Measurements from ENCODE around the gene LRRC28.

DNA sequence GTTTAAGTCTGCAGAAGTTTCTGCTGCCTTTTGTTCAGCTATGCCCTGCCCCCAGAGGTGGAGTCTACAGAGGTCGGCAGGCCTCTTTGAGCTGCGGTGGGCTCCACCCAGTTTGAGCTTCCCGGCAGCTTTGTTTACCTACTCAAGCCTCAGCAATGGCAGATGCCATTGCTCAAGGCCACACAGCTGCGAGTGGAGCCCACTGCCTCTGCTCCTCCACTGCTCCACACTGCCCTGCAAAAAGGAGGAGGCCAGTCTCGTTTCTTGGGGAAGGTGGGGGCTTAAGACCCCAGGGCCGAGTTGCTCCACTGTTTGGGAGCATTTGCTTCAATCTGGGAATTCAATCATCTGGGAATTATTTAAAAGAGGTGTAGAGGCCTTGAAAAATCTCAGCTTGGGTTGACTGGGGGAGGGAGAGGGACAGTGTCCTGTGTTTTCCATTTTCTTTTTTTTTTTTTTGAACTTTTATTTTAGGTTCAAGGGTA, 169.9 kb downstream of the LRRC28 start:
- TF ChIP-seq, protein P1, sequence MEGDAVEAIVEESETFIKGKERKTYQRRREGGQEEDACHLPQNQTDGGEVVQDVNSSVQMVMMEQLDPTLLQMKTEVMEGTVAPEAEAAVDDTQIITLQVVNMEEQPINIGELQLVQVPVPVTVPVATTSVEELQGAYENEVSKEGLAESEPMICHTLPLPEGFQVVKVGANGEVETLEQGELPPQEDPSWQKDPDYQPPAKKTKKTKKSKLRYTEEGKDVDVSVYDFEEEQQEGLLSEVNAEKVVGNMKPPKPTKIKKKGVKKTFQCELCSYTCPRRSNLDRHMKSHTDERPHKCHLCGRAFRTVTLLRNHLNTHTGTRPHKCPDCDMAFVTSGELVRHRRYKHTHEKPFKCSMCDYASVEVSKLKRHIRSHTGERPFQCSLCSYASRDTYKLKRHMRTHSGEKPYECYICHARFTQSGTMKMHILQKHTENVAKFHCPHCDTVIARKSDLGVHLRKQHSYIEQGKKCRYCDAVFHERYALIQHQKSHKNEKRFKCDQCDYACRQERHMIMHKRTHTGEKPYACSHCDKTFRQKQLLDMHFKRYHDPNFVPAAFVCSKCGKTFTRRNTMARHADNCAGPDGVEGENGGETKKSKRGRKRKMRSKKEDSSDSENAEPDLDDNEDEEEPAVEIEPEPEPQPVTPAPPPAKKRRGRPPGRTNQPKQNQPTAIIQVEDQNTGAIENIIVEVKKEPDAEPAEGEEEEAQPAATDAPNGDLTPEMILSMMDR (IDR thresholded peaks at IDR 0.05; ENCODE audit: poor library complexity, severe bottlenecking), result no peak
- TF ChIP-seq MXI1 (conservative IDR thresholded peaks at IDR 0.05; ENCODE audit: poor library complexity, severe bottlenecking) (no peak), EP300 (conservative IDR thresholded peaks at IDR 0.05; ENCODE audit: poor library complexity, severe bottlenecking) (no peak), TAF1 (IDR thresholded peaks at IDR 0.05; ENCODE audit: low read depth) (no peak)

All from neural cell (in vitro differentiated cells).